ENCODE data around the gene C1QTNF4.

DNA sequence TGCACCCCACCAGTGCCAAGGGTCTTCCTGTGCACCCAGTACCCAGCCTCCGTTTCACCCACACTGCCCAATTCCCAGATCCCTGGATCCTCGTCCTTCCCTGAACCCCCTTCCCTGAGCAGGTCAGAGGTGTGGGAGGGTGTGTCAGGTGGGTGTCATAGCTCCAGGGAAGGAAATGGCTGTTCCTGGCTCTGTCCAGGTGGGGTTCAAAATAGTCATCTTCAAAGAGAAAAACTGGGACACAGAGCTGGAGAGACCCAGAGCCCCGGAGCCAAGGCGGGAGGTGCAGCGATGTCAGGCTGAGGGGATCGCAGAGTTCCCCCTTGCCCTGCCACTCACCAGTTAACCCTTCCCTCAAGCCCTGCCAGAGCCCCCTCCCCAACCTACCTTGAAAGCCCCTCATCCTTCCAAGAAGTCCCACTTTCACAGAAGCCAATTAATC, 698 bp downstream of the C1QTNF4 start:
- TF ChIP-seq CHD1 (IDR thresholded peaks at IDR 0.05; ENCODE audit: low read depth, low read length): no peak
- no peak for TF ChIP-seq MAZ (IDR thresholded peaks at IDR 0.05; ENCODE audit: borderline replicate concordance, low read depth, low read length)
- TF ChIP-seq RFX5 (IDR thresholded peaks at IDR 0.05; ENCODE audit: low read depth, low read length): no peak
- TF ChIP-seq POLR2A (IDR thresholded peaks at IDR 0.05; ENCODE audit: low read depth, low read length): no peak
- TF ChIP-seq, protein P1, sequence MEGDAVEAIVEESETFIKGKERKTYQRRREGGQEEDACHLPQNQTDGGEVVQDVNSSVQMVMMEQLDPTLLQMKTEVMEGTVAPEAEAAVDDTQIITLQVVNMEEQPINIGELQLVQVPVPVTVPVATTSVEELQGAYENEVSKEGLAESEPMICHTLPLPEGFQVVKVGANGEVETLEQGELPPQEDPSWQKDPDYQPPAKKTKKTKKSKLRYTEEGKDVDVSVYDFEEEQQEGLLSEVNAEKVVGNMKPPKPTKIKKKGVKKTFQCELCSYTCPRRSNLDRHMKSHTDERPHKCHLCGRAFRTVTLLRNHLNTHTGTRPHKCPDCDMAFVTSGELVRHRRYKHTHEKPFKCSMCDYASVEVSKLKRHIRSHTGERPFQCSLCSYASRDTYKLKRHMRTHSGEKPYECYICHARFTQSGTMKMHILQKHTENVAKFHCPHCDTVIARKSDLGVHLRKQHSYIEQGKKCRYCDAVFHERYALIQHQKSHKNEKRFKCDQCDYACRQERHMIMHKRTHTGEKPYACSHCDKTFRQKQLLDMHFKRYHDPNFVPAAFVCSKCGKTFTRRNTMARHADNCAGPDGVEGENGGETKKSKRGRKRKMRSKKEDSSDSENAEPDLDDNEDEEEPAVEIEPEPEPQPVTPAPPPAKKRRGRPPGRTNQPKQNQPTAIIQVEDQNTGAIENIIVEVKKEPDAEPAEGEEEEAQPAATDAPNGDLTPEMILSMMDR (conservative IDR thresholded peaks at IDR 0.05; ENCODE audit: low read depth, low read length): no peak
- no peak for TF ChIP-seq ELK1 (IDR thresholded peaks at IDR 0.05; ENCODE audit: borderline replicate concordance, low read depth, low read length)
- TF ChIP-seq RAD21 (IDR thresholded peaks at IDR 0.05; ENCODE audit: low read length): no peak
- TF ChIP-seq RCOR1 (IDR thresholded peaks at IDR 0.05; ENCODE audit: insufficient replicate concordance, low read length): no peak
- TF ChIP-seq MAFK (IDR thresholded peaks at IDR 0.05; ENCODE audit: low read depth, low read length): no peak
- no peak for TF ChIP-seq SMC3 (IDR thresholded peaks at IDR 0.05; ENCODE audit: low read depth, low read length)
- TF ChIP-seq CEBPB (IDR thresholded peaks at IDR 0.05; ENCODE audit: low read depth, low read length): no peak
- no peak for TF ChIP-seq MXI1 (IDR thresholded peaks at IDR 0.05; ENCODE audit: borderline replicate concordance, low read depth, low read length)
- TF ChIP-seq, protein P2, sequence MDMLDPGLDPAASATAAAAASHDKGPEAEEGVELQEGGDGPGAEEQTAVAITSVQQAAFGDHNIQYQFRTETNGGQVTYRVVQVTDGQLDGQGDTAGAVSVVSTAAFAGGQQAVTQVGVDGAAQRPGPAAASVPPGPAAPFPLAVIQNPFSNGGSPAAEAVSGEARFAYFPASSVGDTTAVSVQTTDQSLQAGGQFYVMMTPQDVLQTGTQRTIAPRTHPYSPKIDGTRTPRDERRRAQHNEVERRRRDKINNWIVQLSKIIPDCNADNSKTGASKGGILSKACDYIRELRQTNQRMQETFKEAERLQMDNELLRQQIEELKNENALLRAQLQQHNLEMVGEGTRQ (IDR thresholded peaks at IDR 0.05; ENCODE audit: low read depth, low read length): no peak
- no peak for TF ChIP-seq BHLHE40 (IDR thresholded peaks at IDR 0.05; ENCODE audit: low read depth, low read length)
